ENCODE measurements around the gene RRAGC.

Gene RRAGC

GRCh38 chr1:38860454-38860795 is 853 bp upstream of the RRAGC start:
- Histone ChIP-seq H3K36me3 (ENCODE audit: insufficient read depth, low read length) (no peaks in the 10 kb centered on the region), H3K9me2 (replicated peaks; ENCODE audit: low read depth, low read length) (no peaks in the 10 kb centered on the region), H3K4me3 (ENCODE audit: low read length, poor library complexity, severe bottlenecking) (peak overlapping the region; percentile 98), H3K4me1 (ENCODE audit: insufficient read depth, low read length, poor library complexity, severe bottlenecking) (peaks cover 31% of the 10 kb centered on the region), H3K9ac (ENCODE audit: low read depth, low read length, poor library complexity, severe bottlenecking) (peak overlapping the region; percentile 92), H3F3A (ENCODE audit: low read depth) (no peaks in the 10 kb centered on the region), H3K79me2 (ENCODE audit: insufficient read depth, low read length) (peaks cover 33% of the 10 kb centered on the region), H4K20me1 (ENCODE audit: insufficient read depth, low read length, poor library complexity, severe bottlenecking) (peaks cover 21% of the 10 kb centered on the region), H2AFZ (ENCODE audit: low read length) (peak overlapping the region; percentile 100), H3K4me2 (ENCODE audit: low read depth, low read length, poor library complexity, severe bottlenecking) (peak overlapping the region; percentile 97), H3K27me3 (ENCODE audit: insufficient read depth, low read length, poor library complexity, severe bottlenecking) (no peaks in the 10 kb centered on the region), H3K9me3 (ENCODE audit: insufficient read depth, low read depth, low read length) (no peaks in the 10 kb centered on the region)
- TF ChIP-seq CTCF (conservative IDR thresholded peaks at IDR 0.05; ENCODE audit: low read length), result no peak
- TF ChIP-seq EZH2phosphoT487 (IDR thresholded peaks at IDR 0.05; ENCODE audit: borderline replicate concordance), result no peak

DNA sequence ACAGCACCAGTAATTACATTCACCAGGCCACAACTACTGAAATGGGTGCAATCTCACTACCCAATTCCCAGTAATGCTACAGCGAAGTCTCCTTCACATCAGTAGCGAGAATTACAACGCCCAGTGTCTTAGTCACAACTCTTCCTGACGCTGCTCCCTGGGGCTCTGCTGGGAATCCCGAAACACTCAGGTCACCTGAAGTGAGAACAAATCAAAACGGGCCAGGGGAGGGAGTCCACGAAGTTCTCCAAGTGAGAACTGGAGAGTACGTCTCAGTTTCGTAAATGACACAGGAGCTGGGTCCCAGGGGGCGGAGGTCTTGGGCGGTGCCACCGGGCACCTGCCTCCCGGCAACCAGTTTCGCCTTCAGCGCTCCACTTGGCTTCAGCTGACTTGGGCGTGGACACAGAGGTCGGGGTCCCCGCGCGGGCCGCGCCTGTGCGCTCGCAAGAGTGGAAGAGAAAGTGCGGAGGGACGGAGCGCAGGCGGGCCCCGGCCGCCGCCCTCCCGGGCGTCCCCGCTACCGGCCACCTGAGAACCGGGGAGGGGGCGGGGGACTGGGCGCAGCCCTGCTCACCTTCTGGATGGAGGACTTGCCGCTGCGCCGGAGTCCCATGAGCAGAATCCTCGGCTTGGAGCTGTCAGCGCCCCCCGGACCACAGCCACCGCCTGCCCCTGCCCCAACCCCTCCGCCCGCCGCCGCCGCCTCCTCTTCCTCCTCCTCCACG is 575 bp downstream of the RRAGC start:
- peaks cover 38% of the 10 kb centered on the region for H3K4me1 ChIP-seq (ENCODE audit: insufficient read depth, low read length, poor library complexity, severe bottlenecking)
- H3K36me3 ChIP-seq (ENCODE audit: insufficient read depth, low read length), result no peaks in the 10 kb centered on the region
- H3K9ac ChIP-seq (ENCODE audit: low read depth, low read length, poor library complexity, severe bottlenecking), result peak overlapping the region; percentile 69
- no peaks in the 10 kb centered on the region for H3F3A ChIP-seq (ENCODE audit: low read depth)
- H3K79me2 ChIP-seq (ENCODE audit: insufficient read depth, low read length), result peaks cover 33% of the 10 kb centered on the region
- peak overlapping the region; percentile 88 for H3K4me2 ChIP-seq (ENCODE audit: low read depth, low read length, poor library complexity, severe bottlenecking)
- H3K9me2 ChIP-seq (replicated peaks; ENCODE audit: low read depth, low read length), result no peaks in the 10 kb centered on the region
- peak overlapping the region; percentile 80 for H2AFZ ChIP-seq (ENCODE audit: low read length)
- no peaks in the 10 kb centered on the region for H3K27me3 ChIP-seq (ENCODE audit: insufficient read depth, low read length, poor library complexity, severe bottlenecking)
- TF ChIP-seq CTCF (conservative IDR thresholded peaks at IDR 0.05; ENCODE audit: low read length) (no peak), EZH2phosphoT487 (IDR thresholded peaks at IDR 0.05; ENCODE audit: borderline replicate concordance) (no peak)
- no peaks in the 10 kb centered on the region for H3K9me3 ChIP-seq (ENCODE audit: insufficient read depth, low read depth, low read length)
- H3K4me3 ChIP-seq (ENCODE audit: low read length, poor library complexity, severe bottlenecking), result peak overlapping the region; percentile 98
- peaks cover 21% of the 10 kb centered on the region for H4K20me1 ChIP-seq (ENCODE audit: insufficient read depth, low read length, poor library complexity, severe bottlenecking)

DNA sequence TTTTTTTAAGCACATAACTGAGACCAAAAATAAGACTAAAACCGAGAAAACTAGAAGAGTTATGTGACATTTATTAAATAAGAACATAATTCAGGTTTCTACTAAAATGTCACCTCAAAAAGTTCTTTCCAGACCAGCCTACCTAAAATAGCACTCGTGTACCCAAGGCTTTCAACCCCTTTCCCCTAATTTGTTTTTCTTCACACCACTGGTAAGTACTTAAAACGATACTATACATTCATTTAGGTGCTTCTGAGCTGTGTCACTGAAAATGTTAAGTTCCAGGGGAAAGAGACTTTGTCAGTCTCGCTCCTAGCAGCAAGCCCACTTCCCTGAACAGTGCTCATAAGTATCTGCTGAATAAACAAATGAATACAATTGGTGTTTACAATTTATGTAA is 6.8 kb downstream of the RRAGC start:
- Histone ChIP-seq H3K9me3 (ENCODE audit: insufficient read depth, low read depth, low read length) (no peaks in the 10 kb centered on the region), H3K9me2 (replicated peaks; ENCODE audit: low read depth, low read length) (no peaks in the 10 kb centered on the region), H3K36me3 (ENCODE audit: insufficient read depth, low read length) (peaks cover 8% of the 10 kb centered on the region; the same call in 1 of the 2 replicates), H3K4me1 (ENCODE audit: insufficient read depth, low read length, poor library complexity, severe bottlenecking) (peaks cover 19% of the 10 kb centered on the region), H3K4me3 (ENCODE audit: low read length, poor library complexity, severe bottlenecking) (no peak overlapping the region), H2AFZ (ENCODE audit: low read length) (no peak overlapping the region), H3K4me2 (ENCODE audit: low read depth, low read length, poor library complexity, severe bottlenecking) (no peak overlapping the region), H3F3A (ENCODE audit: low read depth) (peaks cover 3% of the 10 kb centered on the region; the same call in 1 of the 2 replicates), H3K9ac (ENCODE audit: low read depth, low read length, poor library complexity, severe bottlenecking) (no peak overlapping the region), H3K79me2 (ENCODE audit: insufficient read depth, low read length) (peaks cover 12% of the 10 kb centered on the region; the same call in 1 of the 2 replicates), H4K20me1 (ENCODE audit: insufficient read depth, low read length, poor library complexity, severe bottlenecking) (peaks cover 7% of the 10 kb centered on the region), H3K27me3 (ENCODE audit: insufficient read depth, low read length, poor library complexity, severe bottlenecking) (no peaks in the 10 kb centered on the region)
- TF ChIP-seq CTCF (conservative IDR thresholded peaks at IDR 0.05; ENCODE audit: low read length), result no peak
- no peak for TF ChIP-seq EZH2phosphoT487 (IDR thresholded peaks at IDR 0.05; ENCODE audit: borderline replicate concordance)

All from Loucy (cell line).